HepG2 (cell line): ENCODE results near the gene DPP7. TPM values are rescaled to one million over a fixed set of nuclear protein-coding genes. Genes with fewer than 3 reads are reported as not detected.

Experiments
- ATF7 ChIP-seq, 2 experiments: fragments of 450-650 bp in 1 of 2; sonication (generic) in 1 of 2; formaldehyde crosslinking in 1 of 2; IDR thresholded peaks; 2 replicates each; pipeline versions ENCODE4 v1.4.0 to v1.6.1; 2016 to 2020; ENCODE audit warnings: antibody characterized with exemption in 1 of 2, mild to moderate bottlenecking in 1 of 2, missing genetic modification reagents in 1 of 2
- HIVEP1 ChIP-seq: sonication (generic); formaldehyde crosslinking; IDR thresholded peaks from 2 replicates; pipeline ENCODE4 v1.4.0; 2020; ENCODE audit warnings: mild to moderate bottlenecking, missing genetic modification reagents
- KDM5B ChIP-seq: sonication (generic); formaldehyde crosslinking; IDR thresholded peaks from 2 replicates; pipeline ENCODE4 v1.4.0; 2020; ENCODE audit warnings: missing genetic modification reagents, mild to moderate bottlenecking, borderline replicate concordance
- KDM6A ChIP-seq: IDR thresholded peaks from 2 replicates; pipeline ENCODE4 v1.6.1; 2016; ENCODE audit warnings: low read depth
- MED1 ChIP-seq: sonication (generic); formaldehyde crosslinking; IDR thresholded peaks from 2 replicates; pipeline ENCODE4 v1.4.0; 2020; ENCODE audit warnings: missing genetic modification reagents
- NFKB2 ChIP-seq: sonication (generic); formaldehyde crosslinking; IDR thresholded peaks from 2 replicates; pipeline ENCODE4 v1.4.0; 2020; ENCODE audit warnings: missing genetic modification reagents, borderline replicate concordance
- NR2F6 ChIP-seq, 2 experiments: IDR thresholded peaks; 2 replicates each; pipeline ENCODE4 v1.6.1; 2016; ENCODE audit warnings: antibody characterized with exemption in 1 of 2, mild to moderate bottlenecking in 1 of 2
- POLR2AphosphoS2 ChIP-seq: IDR thresholded peaks from 2 replicates; pipeline ENCODE4 v1.6.1; 2011; ENCODE audit warnings: low read depth, low read length, improper control_type of control experiment
- ZNF253 ChIP-seq: sonication (generic); formaldehyde crosslinking; IDR thresholded peaks from 2 replicates; pipeline ENCODE4 v1.8.0; 2022; ENCODE audit warnings: mild to moderate bottlenecking, missing genetic modification reagents, borderline replicate concordance
- ZNF776 ChIP-seq: sonication (generic); formaldehyde crosslinking; IDR thresholded peaks from 2 replicates; pipeline ENCODE4 v1.4.0; 2020; ENCODE audit warnings: mild to moderate bottlenecking, missing genetic modification reagents
- ZNF782 ChIP-seq: sonication (generic); formaldehyde crosslinking; IDR thresholded peaks from 2 replicates; pipeline ENCODE4 v1.4.0; 2020; ENCODE audit warnings: missing genetic modification reagents, mild to moderate bottlenecking, borderline replicate concordance
- ZNF850 ChIP-seq: sonication (generic); formaldehyde crosslinking; conservative IDR thresholded peaks from 2 replicates; pipeline ENCODE4 v1.9.0; 2021; ENCODE audit warnings: mild to moderate bottlenecking, missing genetic modification reagents
- polyA plus RNA-seq, 8 experiments: library from polyadenylated mRNA; depleted of rRNA in 3 of 8; stranded (reverse) in 7 of 8; unstranded in 1 of 8; fragments of >200 nt; fragmentation: Illumina TruSeq in 4 of 8; extraction: Trizol in 4 of 8; gene quantifications; 2 replicates each; pipeline versions ENCODE4 v1.2.1 to v1.2.3, GENCODE V29; 2011 to 2016; ENCODE audit warnings: low read depth in 4 of 8, missing spikeins in 1 of 8, mixed read lengths in 1 of 8; ENCODE audit not compliant: insufficient read depth in 1 of 8
- total RNA-seq, 5 experiments: library from RNA; depleted of rRNA; stranded (reverse); fragments of >200 nt; fragmentation: Illumina TruSeq; extraction: Trizol; gene quantifications; 2 replicates each; pipeline ENCODE4 v1.2.3, GENCODE V29; 2016; ENCODE audit warnings: low read depth in 1 of 5
- TF ChIP-seq, protein P1 (sequence below): sonication (generic); formaldehyde crosslinking; IDR thresholded peaks from 2 replicates; pipeline ENCODE4 v1.5.0; 2020; ENCODE audit warnings: missing genetic modification reagents, mild to moderate bottlenecking, borderline replicate concordance
- TF ChIP-seq, protein P2 (sequence below): sonication (generic); formaldehyde crosslinking; IDR thresholded peaks from 2 replicates; pipeline ENCODE4 v1.4.0; 2020; ENCODE audit warnings: missing genetic modification reagents
- TF ChIP-seq, protein P3 (sequence below): sonication (generic); formaldehyde crosslinking; IDR thresholded peaks from 2 replicates; pipeline ENCODE4 v1.4.0; 2020; ENCODE audit warnings: missing genetic modification reagents, mild to moderate bottlenecking, borderline replicate concordance
- TF ChIP-seq, protein P4 (sequence below): sonication (generic); formaldehyde crosslinking; IDR thresholded peaks from 2 replicates; pipeline ENCODE4 v1.5.0; 2020; ENCODE audit warnings: mild to moderate bottlenecking, missing genetic modification reagents, borderline replicate concordance
- TF ChIP-seq, protein P5 (sequence below): IDR thresholded peaks from 2 replicates; pipeline ENCODE4 v1.6.1; 2012; ENCODE audit warnings: inconsistent platforms

The DPP7 gene
- total and polyA plus RNA-seq, 2 of the 13 experiments (the other 11 are each of a cell fraction or from before 2014, with no cell fraction given) = 1.2 to 4.5 TPM

DNA sequence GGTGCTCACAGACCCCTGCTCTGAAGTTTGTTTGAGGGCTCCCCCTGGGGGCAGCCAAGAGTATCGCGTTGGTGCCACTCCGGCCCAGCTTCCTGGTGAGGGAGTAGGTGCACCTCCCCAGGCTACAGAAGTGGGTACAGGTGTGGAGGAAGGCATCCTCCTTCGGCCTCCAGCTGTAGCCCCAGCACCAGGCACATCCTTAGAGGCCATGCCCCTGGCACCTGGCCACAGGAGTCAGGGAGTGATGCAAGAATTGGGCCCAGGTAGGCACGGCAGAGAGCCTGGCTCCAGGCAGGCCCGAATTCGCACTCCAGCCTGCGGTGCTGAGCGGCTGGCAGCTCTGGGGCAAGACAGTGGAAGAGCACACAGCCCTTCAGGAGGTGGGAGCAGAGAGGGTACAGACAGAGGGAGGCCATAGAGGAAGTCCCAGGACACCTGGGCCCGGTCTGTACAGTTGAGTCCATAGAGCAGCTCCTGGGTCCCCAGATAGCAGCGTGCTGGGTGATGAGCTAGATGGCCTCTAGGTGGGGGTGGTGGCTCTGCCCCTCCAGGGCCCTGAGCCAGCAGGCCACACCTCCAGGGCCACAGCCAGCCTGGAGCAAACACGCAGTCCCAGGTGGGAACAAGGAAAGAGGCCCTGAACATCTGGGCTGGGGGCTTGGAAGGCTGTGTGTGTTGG, 46.5 kb downstream of the DPP7 start (continued):
- TF ChIP-seq NFKB2 (CRISPR knock-in tag) (0 out of 2 replicates have a peak, but pooled peaks have one; percentile 38), KDM5B (CRISPR knock-in tag) (0 out of 2 replicates have a peak, but pooled peaks have one; percentile 82), ZNF253 (CRISPR knock-in tag) (no peak), ZNF850 (CRISPR knock-in tag) (no peak), POLR2AphosphoS2 (no peak), HIVEP1 (peak; percentile 65), NR2F6 (IDR thresholded peaks at IDR 0.05) (no peak), NR2F6 (CRISPR knock-in tag; IDR thresholded peaks at IDR 0.05) (no peak), ATF7 (IDR thresholded peaks at IDR 0.05) (no peak), ATF7 (CRISPR knock-in tag; IDR thresholded peaks at IDR 0.05) (0 out of 2 replicates have a peak, but pooled peaks have one; percentile 16), MED1 (CRISPR knock-in tag) (no peak), ZNF776 (CRISPR knock-in tag) (peak; percentile 85), KDM6A (CRISPR knock-in tag) (no peak), ZNF782 (no peak)
- TF ChIP-seq, protein P1, sequence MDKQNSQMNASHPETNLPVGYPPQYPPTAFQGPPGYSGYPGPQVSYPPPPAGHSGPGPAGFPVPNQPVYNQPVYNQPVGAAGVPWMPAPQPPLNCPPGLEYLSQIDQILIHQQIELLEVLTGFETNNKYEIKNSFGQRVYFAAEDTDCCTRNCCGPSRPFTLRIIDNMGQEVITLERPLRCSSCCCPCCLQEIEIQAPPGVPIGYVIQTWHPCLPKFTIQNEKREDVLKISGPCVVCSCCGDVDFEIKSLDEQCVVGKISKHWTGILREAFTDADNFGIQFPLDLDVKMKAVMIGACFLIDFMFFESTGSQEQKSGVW (CRISPR knock-in tag) = no peak
- TF ChIP-seq, protein P2, sequence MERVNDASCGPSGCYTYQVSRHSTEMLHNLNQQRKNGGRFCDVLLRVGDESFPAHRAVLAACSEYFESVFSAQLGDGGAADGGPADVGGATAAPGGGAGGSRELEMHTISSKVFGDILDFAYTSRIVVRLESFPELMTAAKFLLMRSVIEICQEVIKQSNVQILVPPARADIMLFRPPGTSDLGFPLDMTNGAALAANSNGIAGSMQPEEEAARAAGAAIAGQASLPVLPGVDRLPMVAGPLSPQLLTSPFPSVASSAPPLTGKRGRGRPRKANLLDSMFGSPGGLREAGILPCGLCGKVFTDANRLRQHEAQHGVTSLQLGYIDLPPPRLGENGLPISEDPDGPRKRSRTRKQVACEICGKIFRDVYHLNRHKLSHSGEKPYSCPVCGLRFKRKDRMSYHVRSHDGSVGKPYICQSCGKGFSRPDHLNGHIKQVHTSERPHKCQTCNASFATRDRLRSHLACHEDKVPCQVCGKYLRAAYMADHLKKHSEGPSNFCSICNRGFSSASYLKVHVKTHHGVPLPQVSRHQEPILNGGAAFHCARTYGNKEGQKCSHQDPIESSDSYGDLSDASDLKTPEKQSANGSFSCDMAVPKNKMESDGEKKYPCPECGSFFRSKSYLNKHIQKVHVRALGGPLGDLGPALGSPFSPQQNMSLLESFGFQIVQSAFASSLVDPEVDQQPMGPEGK (CRISPR knock-in tag) = peak; percentile 83
- TF ChIP-seq, protein P3, sequence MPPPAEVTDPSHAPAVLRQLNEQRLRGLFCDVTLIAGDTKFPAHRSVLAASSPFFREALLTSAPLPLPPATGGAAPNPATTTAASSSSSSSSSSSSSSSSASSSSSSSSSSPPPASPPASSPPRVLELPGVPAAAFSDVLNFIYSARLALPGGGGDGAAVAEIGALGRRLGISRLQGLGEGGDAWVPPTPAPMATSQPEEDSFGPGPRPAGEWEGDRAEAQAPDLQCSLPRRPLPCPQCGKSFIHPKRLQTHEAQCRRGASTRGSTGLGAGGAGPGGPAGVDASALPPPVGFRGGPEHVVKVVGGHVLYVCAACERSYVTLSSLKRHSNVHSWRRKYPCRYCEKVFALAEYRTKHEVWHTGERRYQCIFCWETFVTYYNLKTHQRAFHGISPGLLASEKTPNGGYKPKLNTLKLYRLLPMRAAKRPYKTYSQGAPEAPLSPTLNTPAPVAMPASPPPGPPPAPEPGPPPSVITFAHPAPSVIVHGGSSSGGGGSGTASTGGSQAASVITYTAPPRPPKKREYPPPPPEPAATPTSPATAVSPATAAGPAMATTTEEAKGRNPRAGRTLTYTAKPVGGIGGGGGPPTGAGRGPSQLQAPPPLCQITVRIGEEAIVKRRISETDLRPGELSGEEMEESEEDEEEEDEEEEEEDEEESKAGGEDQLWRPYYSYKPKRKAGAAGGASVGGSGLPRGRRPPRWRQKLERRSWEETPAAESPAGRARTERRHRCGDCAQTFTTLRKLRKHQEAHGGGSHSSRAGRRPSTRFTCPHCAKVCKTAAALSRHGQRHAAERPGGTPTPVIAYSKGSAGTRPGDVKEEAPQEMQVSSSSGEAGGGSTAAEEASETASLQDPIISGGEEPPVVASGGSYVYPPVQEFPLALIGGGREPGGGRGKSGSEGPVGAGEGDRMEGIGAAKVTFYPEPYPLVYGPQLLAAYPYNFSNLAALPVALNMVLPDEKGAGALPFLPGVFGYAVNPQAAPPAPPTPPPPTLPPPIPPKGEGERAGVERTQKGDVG = no peak
- TF ChIP-seq, protein P4, sequence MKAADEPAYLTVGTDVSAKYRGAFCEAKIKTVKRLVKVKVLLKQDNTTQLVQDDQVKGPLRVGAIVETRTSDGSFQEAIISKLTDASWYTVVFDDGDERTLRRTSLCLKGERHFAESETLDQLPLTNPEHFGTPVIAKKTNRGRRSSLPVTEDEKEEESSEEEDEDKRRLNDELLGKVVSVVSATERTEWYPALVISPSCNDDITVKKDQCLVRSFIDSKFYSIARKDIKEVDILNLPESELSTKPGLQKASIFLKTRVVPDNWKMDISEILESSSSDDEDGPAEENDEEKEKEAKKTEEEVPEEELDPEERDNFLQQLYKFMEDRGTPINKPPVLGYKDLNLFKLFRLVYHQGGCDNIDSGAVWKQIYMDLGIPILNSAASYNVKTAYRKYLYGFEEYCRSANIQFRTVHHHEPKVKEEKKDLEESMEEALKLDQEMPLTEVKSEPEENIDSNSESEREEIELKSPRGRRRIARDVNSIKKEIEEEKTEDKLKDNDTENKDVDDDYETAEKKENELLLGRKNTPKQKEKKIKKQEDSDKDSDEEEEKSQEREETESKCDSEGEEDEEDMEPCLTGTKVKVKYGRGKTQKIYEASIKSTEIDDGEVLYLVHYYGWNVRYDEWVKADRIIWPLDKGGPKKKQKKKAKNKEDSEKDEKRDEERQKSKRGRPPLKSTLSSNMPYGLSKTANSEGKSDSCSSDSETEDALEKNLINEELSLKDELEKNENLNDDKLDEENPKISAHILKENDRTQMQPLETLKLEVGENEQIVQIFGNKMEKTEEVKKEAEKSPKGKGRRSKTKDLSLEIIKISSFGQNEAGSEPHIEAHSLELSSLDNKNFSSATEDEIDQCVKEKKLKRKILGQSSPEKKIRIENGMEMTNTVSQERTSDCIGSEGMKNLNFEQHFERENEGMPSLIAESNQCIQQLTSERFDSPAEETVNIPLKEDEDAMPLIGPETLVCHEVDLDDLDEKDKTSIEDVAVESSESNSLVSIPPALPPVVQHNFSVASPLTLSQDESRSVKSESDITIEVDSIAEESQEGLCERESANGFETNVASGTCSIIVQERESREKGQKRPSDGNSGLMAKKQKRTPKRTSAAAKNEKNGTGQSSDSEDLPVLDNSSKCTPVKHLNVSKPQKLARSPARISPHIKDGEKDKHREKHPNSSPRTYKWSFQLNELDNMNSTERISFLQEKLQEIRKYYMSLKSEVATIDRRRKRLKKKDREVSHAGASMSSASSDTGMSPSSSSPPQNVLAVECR (CRISPR knock-in tag) = peak; percentile 83
- TF ChIP-seq, protein P5, sequence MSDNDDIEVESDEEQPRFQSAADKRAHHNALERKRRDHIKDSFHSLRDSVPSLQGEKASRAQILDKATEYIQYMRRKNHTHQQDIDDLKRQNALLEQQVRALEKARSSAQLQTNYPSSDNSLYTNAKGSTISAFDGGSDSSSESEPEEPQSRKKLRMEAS = peak; percentile 76
